A549 (cell line): ENCODE measurements around the gene RLN3.

Experiments
- PHF8 ChIP-seq: fragments of 200-600 bp; sonication (generic); IDR thresholded peaks from 2 replicates; pipeline ENCODE4 v1.6.1; 2016; ENCODE audit warnings: low read depth, mild to moderate bottlenecking, antibody characterized with exemption, moderate library complexity, borderline replicate concordance
- SMC3 ChIP-seq: fragments of >200 bp; sonication (Bioruptor Twin); formaldehyde crosslinking; IDR thresholded peaks from 3 replicates; pipeline ENCODE4 v1.6.1; 2018; ENCODE audit warnings: inconsistent platforms

DNA sequence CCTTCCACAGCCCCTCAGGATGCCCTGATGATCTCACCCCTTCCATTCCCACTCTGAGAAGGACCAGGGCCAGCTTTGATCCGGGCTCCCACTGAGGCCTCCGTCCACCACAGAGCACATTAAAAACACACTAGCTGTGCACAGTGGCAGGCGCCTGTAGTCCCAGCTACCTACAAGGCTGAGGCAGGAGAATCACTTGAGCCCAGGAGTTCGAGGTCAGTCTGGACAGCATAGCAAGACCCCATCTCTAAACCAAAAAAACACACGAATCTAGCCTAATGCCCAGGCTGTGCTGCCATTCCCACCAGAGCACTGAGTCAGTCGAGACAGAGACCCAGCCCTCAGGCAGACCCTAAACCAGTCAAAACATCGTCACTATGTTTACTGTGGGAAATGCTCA is 35.9 kb upstream of the RLN3 start:
- no peak for TF ChIP-seq SMC3
- no peak for TF ChIP-seq PHF8
